CD14-positive monocyte (primary cell): ENCODE results near the gene WNT11. TPM values are rescaled to one million over a fixed set of nuclear protein-coding genes. Genes with fewer than 3 reads are reported as not detected.
A peak's percentile ranks its signal among the peaks of the same experiment; 100 is the strongest.

Source experiments
- DNase-seq, 3 donors: peaks; one replicate each; pipeline ENCODE4 v3.0.0-alpha.2; 2011 to 2022
- H2AFZ ChIP-seq: 2 replicates; pipeline ENCODE4 v1.6.0; 2012; ENCODE audit warnings: mild to moderate bottlenecking, low read depth, low read length, inconsistent platforms; ENCODE audit not compliant: insufficient read depth, poor library complexity, severe bottlenecking
- H3K27ac ChIP-seq, 2 donors: 1 replicate in 1 of 2; 2 replicates in 1 of 2; pipeline ENCODE4 v1.5.1; 2012 to 2013; ENCODE audit warnings: low read length in 2 of 2, control low read depth in 1 of 2, inconsistent platforms in 1 of 2, low read depth in 1 of 2, mild to moderate bottlenecking in 1 of 2
- H3K27me3 ChIP-seq, 2 donors: one replicate each; pipeline versions ENCODE4 v1.6.0 to v1.6.1; 2011 to 2013; ENCODE audit warnings: low read length in 2 of 2; ENCODE audit not compliant: control insufficient read depth in 2 of 2, insufficient read depth in 2 of 2
- H3K36me3 ChIP-seq, 2 donors: replicated peaks in 1 of 2; 1 replicate in 1 of 2; 2 replicates in 1 of 2; pipeline versions ENCODE4 v1.5.1 to v1.6.1; 2012 to 2013; ENCODE audit warnings: low read length in 2 of 2, control low read depth in 1 of 2, inconsistent platforms in 1 of 2, mild to moderate bottlenecking in 1 of 2; ENCODE audit not compliant: insufficient read depth in 2 of 2, control insufficient read depth in 1 of 2
- H3K4me1 ChIP-seq, 2 donors: 1 replicate in 1 of 2; 2 replicates in 1 of 2; pipeline versions ENCODE4 v1.5.1 to v1.6.1; 2012 to 2013; ENCODE audit warnings: low read length in 2 of 2, control low read depth in 1 of 2, inconsistent platforms in 1 of 2, mild to moderate bottlenecking in 1 of 2, moderate library complexity in 1 of 2; ENCODE audit not compliant: insufficient read depth in 2 of 2, control insufficient read depth in 1 of 2
- H3K4me2 ChIP-seq: replicated peaks from 2 replicates; pipeline ENCODE3; 2012; ENCODE audit warnings: low read length, moderate library complexity, mild to moderate bottlenecking; ENCODE audit not compliant: poor library complexity, severe bottlenecking; ENCODE audit errors: extremely low read depth
- H3K4me3 ChIP-seq, 3 experiments: fragments of 200-600 bp in 1 of 3; sonication (generic) in 1 of 3; replicated peaks in 1 of 3; 1 replicate in 2 of 3; 2 replicates in 1 of 3; pipeline ENCODE4 v1.5.1; 2011 to 2013; ENCODE audit warnings: low read length in 3 of 3, mild to moderate bottlenecking in 3 of 3, control low read depth in 2 of 3, low read depth in 2 of 3, inconsistent platforms in 1 of 3, moderate library complexity in 1 of 3
- H3K79me2 ChIP-seq: 2 replicates; pipeline ENCODE4 v1.6.0; 2012; ENCODE audit warnings: mild to moderate bottlenecking, control low read depth, inconsistent platforms, low read length, moderate library complexity; ENCODE audit not compliant: insufficient read depth
- H3K9ac ChIP-seq: 2 replicates; pipeline ENCODE4 v1.6.0; 2017; ENCODE audit warnings: low read length, mild to moderate bottlenecking; ENCODE audit not compliant: insufficient read depth, poor library complexity, severe bottlenecking
- H3K9me3 ChIP-seq, 2 donors: replicated peaks in 1 of 2; 1 replicate in 1 of 2; 2 replicates in 1 of 2; pipeline versions ENCODE4 v1.5.1 to v1.6.1; 2012 to 2013; ENCODE audit warnings: low read length in 2 of 2, control low read depth in 1 of 2; ENCODE audit not compliant: control insufficient read depth in 1 of 2, insufficient read depth in 1 of 2
- H4K20me1 ChIP-seq: 2 replicates; pipeline ENCODE4 v1.6.0; 2012; ENCODE audit warnings: mild to moderate bottlenecking, low read length, control low read depth, moderate library complexity; ENCODE audit not compliant: insufficient read depth
- H3K27ac Mint-ChIP-seq, 7 donors: one replicate each; pipeline ENCODE4 v1.8.0; 2020; ENCODE audit warnings: mild to moderate bottlenecking in 7 of 7, mixed read lengths in 7 of 7, moderate library complexity in 6 of 7, inconsistent platforms in 2 of 7
- H3K27me3 Mint-ChIP-seq, 3 donors: one replicate each; pipeline ENCODE4 v1.8.0; 2021 to 2022; ENCODE audit warnings: low read depth in 3 of 3, mild to moderate bottlenecking in 3 of 3, mixed read lengths in 3 of 3, moderate library complexity in 3 of 3, inconsistent platforms in 1 of 3
- H3K36me3 Mint-ChIP-seq, 2 donors: one replicate each; pipeline ENCODE4 v1.8.0; 2020; ENCODE audit warnings: mixed read lengths in 2 of 2, inconsistent platforms in 1 of 2, mild to moderate bottlenecking in 1 of 2
- H3K4me1 Mint-ChIP-seq: one replicate; pipeline ENCODE4 v1.8.0; 2020; ENCODE audit warnings: mild to moderate bottlenecking, mixed read lengths
- H3K4me3 Mint-ChIP-seq, 2 donors: one replicate each; pipeline ENCODE4 v1.8.0; 2020; ENCODE audit warnings: mild to moderate bottlenecking in 2 of 2, mixed read lengths in 2 of 2, moderate library complexity in 1 of 2
- H3K9me3 Mint-ChIP-seq, 7 donors: one replicate each; pipeline ENCODE4 v1.8.0; 2020 to 2022; ENCODE audit warnings: mixed read lengths in 7 of 7, mild to moderate bottlenecking in 6 of 7, moderate library complexity in 6 of 7, inconsistent platforms in 2 of 7
- whole genome bisulfite sequencing: methylation state at CpG from one replicate; pipeline ENCODE4 v1.1.5; 2013; ENCODE audit warnings: missing lambda C conversion rate; ENCODE audit not compliant: insufficient coverage; 5-methylcytosine and 5-hydroxymethylcytosine counted together
- intact Hi-C, 2 donors: fragments of 100-400 bp; cut with micrococcal nuclease; formaldehyde crosslinking; loops; one replicate each; pipeline versions ENCODE4 v1.15.0 to v1.15.1; 2023
- polyA plus RNA-seq, 3 donors: library from polyadenylated mRNA; depleted of rRNA in 1 of 3; unstranded in 2 of 3; stranded (reverse) in 1 of 3; fragments of 300-500 nt in 2 of 3; fragments of >200 nt in 1 of 3; fragmentation: Illumina TruSeq in 2 of 3; gene quantifications; 1 replicate in 2 of 3; 2 replicates in 1 of 3; pipeline ENCODE4 v1.2.3, GENCODE V29; 2012 to 2021
- TF ChIP-seq, protein P1 (sequence below): fragments of 200-600 bp; IDR thresholded peaks from one replicate; pipeline ENCODE4 v1.8.0; 2022; ENCODE audit warnings: antibody characterized with exemption, mild to moderate bottlenecking

The WNT11 gene
- polyA plus RNA-seq, 3 donors: 0.09 to 0.24 (median 0.21) TPM

DNA sequence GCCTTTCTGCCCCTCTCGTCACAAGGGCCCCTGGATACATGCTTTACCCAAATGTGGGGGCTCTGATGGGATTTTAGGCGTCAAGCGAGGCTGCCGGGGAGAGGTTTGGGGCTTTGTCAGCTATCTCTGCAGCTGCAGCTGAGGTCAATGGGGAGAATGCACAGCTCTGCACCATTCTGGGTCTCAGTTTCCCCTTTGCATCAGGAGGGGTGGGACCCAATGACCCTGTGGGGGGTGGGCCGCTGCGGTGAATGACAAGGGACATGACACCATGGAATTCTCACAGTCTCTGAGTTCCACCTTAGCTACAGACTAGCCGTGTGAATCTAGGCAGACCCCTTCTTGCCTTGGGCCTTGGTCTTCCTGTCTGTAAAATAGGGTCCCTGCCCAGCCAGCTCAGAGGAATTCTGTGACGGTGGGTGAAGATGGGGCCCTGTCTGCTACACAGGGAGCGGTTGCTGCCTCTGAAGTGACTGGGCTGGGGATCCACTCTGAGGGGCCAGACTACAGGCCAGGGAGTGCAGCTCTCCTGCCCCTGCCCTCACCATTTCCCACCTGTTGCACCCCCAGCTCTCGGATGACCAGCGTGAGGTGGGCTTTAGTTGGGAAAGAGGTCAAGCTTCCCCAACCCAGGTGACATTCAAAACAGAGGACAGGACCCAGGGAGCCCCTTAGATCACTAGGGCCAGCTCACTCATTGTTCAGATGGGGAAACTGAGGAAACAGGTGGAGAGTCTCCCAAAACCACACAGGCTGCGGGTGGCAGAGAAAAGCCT is 35.9 kb upstream of the WNT11 start:
- intact Hi-C loops: no loop called here
- no peak for DNase-seq
- WGBS: 98% methylated on average over 7 of the region's 12 CpGs
- Mint-ChIP-seq H3K27ac (no peak overlapping the region), H3K4me3 (no peak overlapping the region), H3K36me3 (no peaks in the 10 kb centered on the region), H3K9me3 (peaks cover 0 to 2% (median 0%) of the 10 kb centered on the region in 7 donors), H3K4me1 (peaks cover 5% of the 10 kb centered on the region), H3K27me3 (peaks cover 0 to 8% (median 6%) of the 10 kb centered on the region in 3 donors)
- H3K4me3 ChIP-seq: no peak overlapping the region
- no peak overlapping the region for H3K4me2 ChIP-seq
- H2AFZ ChIP-seq: no peak overlapping the region
- TF ChIP-seq, protein P1, sequence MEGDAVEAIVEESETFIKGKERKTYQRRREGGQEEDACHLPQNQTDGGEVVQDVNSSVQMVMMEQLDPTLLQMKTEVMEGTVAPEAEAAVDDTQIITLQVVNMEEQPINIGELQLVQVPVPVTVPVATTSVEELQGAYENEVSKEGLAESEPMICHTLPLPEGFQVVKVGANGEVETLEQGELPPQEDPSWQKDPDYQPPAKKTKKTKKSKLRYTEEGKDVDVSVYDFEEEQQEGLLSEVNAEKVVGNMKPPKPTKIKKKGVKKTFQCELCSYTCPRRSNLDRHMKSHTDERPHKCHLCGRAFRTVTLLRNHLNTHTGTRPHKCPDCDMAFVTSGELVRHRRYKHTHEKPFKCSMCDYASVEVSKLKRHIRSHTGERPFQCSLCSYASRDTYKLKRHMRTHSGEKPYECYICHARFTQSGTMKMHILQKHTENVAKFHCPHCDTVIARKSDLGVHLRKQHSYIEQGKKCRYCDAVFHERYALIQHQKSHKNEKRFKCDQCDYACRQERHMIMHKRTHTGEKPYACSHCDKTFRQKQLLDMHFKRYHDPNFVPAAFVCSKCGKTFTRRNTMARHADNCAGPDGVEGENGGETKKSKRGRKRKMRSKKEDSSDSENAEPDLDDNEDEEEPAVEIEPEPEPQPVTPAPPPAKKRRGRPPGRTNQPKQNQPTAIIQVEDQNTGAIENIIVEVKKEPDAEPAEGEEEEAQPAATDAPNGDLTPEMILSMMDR: no peak
- H4K20me1 ChIP-seq: no peaks in the 10 kb centered on the region
- no peaks in the 10 kb centered on the region for H3K79me2 ChIP-seq
- H3K4me1 ChIP-seq: no peaks in the 10 kb centered on the region
- no peaks in the 10 kb centered on the region for H3K9me3 ChIP-seq
- no peak overlapping the region for H3K9ac ChIP-seq
- no peaks in the 10 kb centered on the region for H3K36me3 ChIP-seq
- H3K27me3 ChIP-seq: no peaks in the 10 kb centered on the region
- H3K27ac ChIP-seq: no peak overlapping the region

DNA sequence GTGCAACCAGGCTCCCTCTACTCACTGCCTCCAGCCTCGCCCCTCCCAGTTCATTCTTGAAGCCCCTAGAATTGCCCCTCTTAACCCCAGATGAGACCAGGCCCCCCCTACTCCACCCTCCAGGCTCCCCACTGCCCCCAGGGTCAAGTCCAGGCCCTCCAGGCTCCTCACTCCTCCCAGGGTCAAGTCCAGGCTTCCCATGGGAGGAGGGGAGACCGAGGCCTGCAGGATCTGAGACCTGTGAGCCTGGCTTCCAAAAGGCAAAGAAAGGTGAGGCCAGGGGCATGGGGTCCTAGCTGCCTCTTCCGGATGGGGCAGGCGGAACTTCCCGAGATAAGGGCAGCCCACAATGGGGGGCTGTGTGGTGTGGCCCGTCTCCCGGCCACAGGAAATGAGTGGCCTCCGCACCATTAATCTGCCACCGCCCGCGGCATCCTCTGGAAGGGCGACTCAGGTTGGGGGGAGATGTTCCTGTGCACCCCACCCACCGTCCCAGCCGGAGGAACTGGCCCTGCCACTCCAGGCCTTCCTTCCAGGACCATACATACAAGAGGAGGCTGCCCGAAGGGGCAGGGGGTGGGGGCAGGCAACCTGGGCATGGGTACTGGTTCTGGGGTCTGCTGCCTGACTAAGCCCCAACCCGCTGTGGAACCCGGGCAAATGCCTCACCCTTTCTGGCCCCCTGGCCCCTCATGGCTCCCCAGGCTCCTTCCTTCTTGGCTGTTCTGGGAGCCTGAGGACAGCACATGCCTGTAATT is 35.1 kb upstream of the WNT11 start:
- Histone ChIP-seq H3K27ac (no peak overlapping the region), H3K36me3 (no peaks in the 10 kb centered on the region), H3K27me3 (no peaks in the 10 kb centered on the region), H4K20me1 (no peaks in the 10 kb centered on the region), H3K4me1 (peaks cover 2 to 3% of the 10 kb centered on the region in 2 donors), H3K4me2 (no peak overlapping the region), H3K9ac (no peak overlapping the region), H2AFZ (no peak overlapping the region), H3K4me3 (no peak overlapping the region), H3K9me3 (no peaks in the 10 kb centered on the region), H3K79me2 (no peaks in the 10 kb centered on the region)
- TF ChIP-seq, protein P1: no peak
- intact Hi-C loops: no loop called here
- WGBS: 64% methylated on average over 8 of the region's 17 CpGs
- Mint-ChIP-seq H3K36me3 (no peaks in the 10 kb centered on the region), H3K4me3 (no peak overlapping the region), H3K9me3 (peaks cover 0 to 2% (median 0%) of the 10 kb centered on the region in 7 donors), H3K27ac (peak overlapping the region in 1 of 7 donors; percentile 32), H3K4me1 (peaks cover 7% of the 10 kb centered on the region), H3K27me3 (peaks cover 0 to 8% (median 7%) of the 10 kb centered on the region in 3 donors)
- DNase-seq: no peak
